Liver (tissue), 9 donors: Measurements from ENCODE around the gene SLC8A3. TPM values are rescaled to one million over a fixed set of nuclear protein-coding genes. Genes with fewer than 3 reads are reported as not detected.

Experiments used
- DNase-seq: peaks from one replicate; pipeline ENCODE4 v3.0.0-alpha.2; 2017; ENCODE audit warnings: low spot score
- H3K27ac ChIP-seq, 2 donors: one replicate each; pipeline ENCODE4 v1.7.0; 2013; ENCODE audit warnings: inconsistent platforms in 2 of 2, low read length in 2 of 2, control low read depth in 1 of 2, low read depth in 1 of 2, mild to moderate bottlenecking in 1 of 2
- H3K27me3 ChIP-seq, 4 donors: one replicate each; pipeline versions ENCODE4 v1.6.1 to v1.7.0; 2013; ENCODE audit warnings: low read length in 3 of 4, inconsistent platforms in 1 of 4, mild to moderate bottlenecking in 1 of 4, moderate library complexity in 1 of 4; ENCODE audit not compliant: control insufficient read depth in 4 of 4, insufficient read depth in 4 of 4
- H3K36me3 ChIP-seq, 4 donors: one replicate each; pipeline versions ENCODE4 v1.6.1 to v1.7.0; 2013; ENCODE audit warnings: low read length in 3 of 4, mild to moderate bottlenecking in 3 of 4, low read depth in 1 of 4, moderate library complexity in 1 of 4; ENCODE audit not compliant: control insufficient read depth in 4 of 4, insufficient read depth in 3 of 4
- H3K4me1 ChIP-seq, 4 donors: one replicate each; pipeline versions ENCODE4 v1.6.1 to v1.7.0; 2013; ENCODE audit warnings: low read length in 3 of 4, mild to moderate bottlenecking in 3 of 4, moderate library complexity in 1 of 4; ENCODE audit not compliant: control insufficient read depth in 4 of 4, insufficient read depth in 4 of 4
- H3K4me3 ChIP-seq, 3 donors: one replicate each; pipeline versions ENCODE4 v1.6.1 to v1.7.0; 2013; ENCODE audit warnings: low read length in 3 of 3, control low read depth in 1 of 3, low read depth in 1 of 3, mild to moderate bottlenecking in 1 of 3
- H3K9ac ChIP-seq, 2 donors: one replicate each; pipeline ENCODE4 v1.7.0; 2013; ENCODE audit warnings: low read length in 2 of 2, mild to moderate bottlenecking in 2 of 2, moderate library complexity in 2 of 2, control low read depth in 1 of 2, low read depth in 1 of 2
- H3K9me3 ChIP-seq, 4 donors: one replicate each; pipeline versions ENCODE4 v1.6.1 to v1.7.0; 2013; ENCODE audit warnings: low read length in 3 of 4; ENCODE audit not compliant: control insufficient read depth in 4 of 4
- EGR1 ChIP-seq, 2 donors: IDR thresholded peaks; 2 replicates each; pipeline ENCODE4 v1.6.1; 2016 to 2018; ENCODE audit warnings: antibody characterized with exemption in 2 of 2, low read depth in 2 of 2
- FOXA1 ChIP-seq: IDR thresholded peaks from 2 replicates; pipeline ENCODE4 v1.6.1; 2016; ENCODE audit warnings: antibody characterized with exemption
- HNF4G ChIP-seq: IDR thresholded peaks from 2 replicates; pipeline ENCODE4 v1.6.1; 2016; ENCODE audit warnings: antibody characterized with exemption
- NR2F2 ChIP-seq: IDR thresholded peaks from 2 replicates; pipeline ENCODE4 v1.6.1; 2016; ENCODE audit warnings: antibody characterized with exemption
- RAD21 ChIP-seq, 2 donors: IDR thresholded peaks; 2 replicates each; pipeline ENCODE4 v1.6.1; 2016; ENCODE audit warnings: antibody characterized with exemption in 2 of 2, mild to moderate bottlenecking in 2 of 2
- RXRA ChIP-seq, 2 donors: IDR thresholded peaks; 2 replicates each; pipeline ENCODE4 v1.6.1; 2017 to 2018; ENCODE audit warnings: antibody characterized with exemption in 2 of 2, mild to moderate bottlenecking in 1 of 2
- TAF1 ChIP-seq: conservative IDR thresholded peaks from 2 replicates; pipeline ENCODE4 v1.6.1; 2016; ENCODE audit warnings: antibody characterized with exemption, mild to moderate bottlenecking
- YY1 ChIP-seq: IDR thresholded peaks from 2 replicates; pipeline ENCODE4 v1.6.1; 2016; ENCODE audit warnings: antibody characterized with exemption, mild to moderate bottlenecking
- WGBS: extraction: QIAGEN DNeasy Blood & Tissue Kit; methylation state at CpG from one replicate; pipeline ENCODE4 v1.1.7; 2013; 5-methylcytosine and 5-hydroxymethylcytosine counted together
- polyA plus RNA-seq, 2 donors: library from polyadenylated mRNA; stranded (reverse) in 1 of 2; unstranded in 1 of 2; fragments of 200-250 nt in 1 of 2; fragments of >200 nt in 1 of 2; fragmentation: Nextera tagmentation in 1 of 2; extraction: Ambion mirVana in 1 of 2; gene quantifications; one replicate each; pipeline versions ENCODE4 v1.2.1 to v1.2.3, GENCODE V29; 2013 to 2015
- total RNA-seq, 2 donors: library from RNA; depleted of rRNA; stranded (reverse); fragments of >200 nt; gene quantifications; one replicate each; pipeline ENCODE4 v1.2.3, GENCODE V29; 2014
- TF ChIP-seq, protein P1 (sequence below): IDR thresholded peaks from 2 replicates; pipeline ENCODE4 v1.6.1; 2016; ENCODE audit warnings: antibody characterized with exemption, mild to moderate bottlenecking
- TF ChIP-seq, protein P2 (sequence below): IDR thresholded peaks from 2 replicates; pipeline ENCODE4 v1.6.1; 2016; ENCODE audit warnings: antibody characterized with exemption
- donor health status: healthy.
- donor health status: healthy.
- donor health status: healthy.
- donor health status: healthy.
- donor health status: healthy.

SLC8A3 gene
- total and polyA plus RNA-seq, 4 donors: 0.05 to 0.56 (median 0.10) TPM; not detected in 1

DNA sequence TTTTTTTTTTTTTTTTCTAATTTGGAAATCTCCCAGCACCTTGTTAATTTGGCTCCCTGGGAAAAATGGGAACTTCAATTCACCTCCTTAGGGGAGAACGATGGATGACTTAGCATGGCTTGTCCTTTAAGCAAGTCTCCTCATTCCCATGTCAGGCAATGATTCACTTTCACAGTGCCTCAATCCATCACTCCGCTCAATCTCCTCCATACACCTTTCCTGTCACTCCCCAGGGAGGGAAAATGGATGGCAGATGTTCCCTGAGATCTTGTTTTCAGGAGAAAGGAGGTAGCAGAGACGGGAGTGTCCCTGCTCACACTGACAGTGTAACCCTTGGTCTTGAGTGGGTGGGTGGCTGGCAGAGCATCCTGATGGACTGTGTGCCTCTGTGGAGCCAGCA lies 51.0 kb downstream of the SLC8A3 start:
- no peak overlapping the region for H3K4me3 ChIP-seq
- H3K27me3 ChIP-seq: peaks cover 0 to 3% (median 0%) of the 10 kb centered on the region in 4 donors
- DNase-seq: no peak
- 73% methylated on average over 3 of the region's 3 CpGs for WGBS
- H3K27ac ChIP-seq: no peak overlapping the region
- TF ChIP-seq RXRA (IDR thresholded peaks at IDR 0.05): no peak
- no peaks in the 10 kb centered on the region for H3K4me1 ChIP-seq
- H3K9me3 ChIP-seq: no peaks in the 10 kb centered on the region
- no peaks in the 10 kb centered on the region for H3K36me3 ChIP-seq
- H3K9ac ChIP-seq: no peak overlapping the region

DNA sequence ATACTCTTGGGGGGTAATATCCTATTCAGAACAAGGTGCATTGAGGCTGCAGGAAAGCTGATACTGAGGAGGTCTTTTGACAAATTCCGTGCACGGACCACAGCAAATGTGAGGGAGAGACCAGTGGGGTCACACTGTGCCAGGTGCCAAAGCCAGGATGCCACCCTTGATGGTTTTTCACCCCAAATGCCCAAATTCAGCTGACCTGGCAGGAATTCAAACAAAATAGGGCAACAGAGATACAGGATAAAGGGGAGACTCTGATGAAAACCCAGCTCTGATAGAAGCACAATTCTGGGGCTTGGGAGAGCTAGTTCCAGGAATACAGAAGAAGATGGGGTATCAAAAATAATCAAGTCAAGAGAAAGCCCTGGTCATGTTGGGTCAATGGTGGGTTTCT lies 55.3 kb downstream of the SLC8A3 start:
- peaks cover 0 to 3% (median 0%) of the 10 kb centered on the region in 4 donors for H3K27me3 ChIP-seq
- no peak overlapping the region for H3K4me3 ChIP-seq
- H3K4me1 ChIP-seq: no peaks in the 10 kb centered on the region
- H3K9ac ChIP-seq: no peak overlapping the region
- no peak for DNase-seq
- H3K36me3 ChIP-seq: no peaks in the 10 kb centered on the region
- 79% methylated on average over 2 of the region's 2 CpGs for WGBS
- no peak overlapping the region for H3K27ac ChIP-seq
- H3K9me3 ChIP-seq: no peaks in the 10 kb centered on the region
- no peak for TF ChIP-seq RAD21 (IDR thresholded peaks at IDR 0.05)
- TF ChIP-seq HNF4G: no peak
- TF ChIP-seq, protein P1, sequence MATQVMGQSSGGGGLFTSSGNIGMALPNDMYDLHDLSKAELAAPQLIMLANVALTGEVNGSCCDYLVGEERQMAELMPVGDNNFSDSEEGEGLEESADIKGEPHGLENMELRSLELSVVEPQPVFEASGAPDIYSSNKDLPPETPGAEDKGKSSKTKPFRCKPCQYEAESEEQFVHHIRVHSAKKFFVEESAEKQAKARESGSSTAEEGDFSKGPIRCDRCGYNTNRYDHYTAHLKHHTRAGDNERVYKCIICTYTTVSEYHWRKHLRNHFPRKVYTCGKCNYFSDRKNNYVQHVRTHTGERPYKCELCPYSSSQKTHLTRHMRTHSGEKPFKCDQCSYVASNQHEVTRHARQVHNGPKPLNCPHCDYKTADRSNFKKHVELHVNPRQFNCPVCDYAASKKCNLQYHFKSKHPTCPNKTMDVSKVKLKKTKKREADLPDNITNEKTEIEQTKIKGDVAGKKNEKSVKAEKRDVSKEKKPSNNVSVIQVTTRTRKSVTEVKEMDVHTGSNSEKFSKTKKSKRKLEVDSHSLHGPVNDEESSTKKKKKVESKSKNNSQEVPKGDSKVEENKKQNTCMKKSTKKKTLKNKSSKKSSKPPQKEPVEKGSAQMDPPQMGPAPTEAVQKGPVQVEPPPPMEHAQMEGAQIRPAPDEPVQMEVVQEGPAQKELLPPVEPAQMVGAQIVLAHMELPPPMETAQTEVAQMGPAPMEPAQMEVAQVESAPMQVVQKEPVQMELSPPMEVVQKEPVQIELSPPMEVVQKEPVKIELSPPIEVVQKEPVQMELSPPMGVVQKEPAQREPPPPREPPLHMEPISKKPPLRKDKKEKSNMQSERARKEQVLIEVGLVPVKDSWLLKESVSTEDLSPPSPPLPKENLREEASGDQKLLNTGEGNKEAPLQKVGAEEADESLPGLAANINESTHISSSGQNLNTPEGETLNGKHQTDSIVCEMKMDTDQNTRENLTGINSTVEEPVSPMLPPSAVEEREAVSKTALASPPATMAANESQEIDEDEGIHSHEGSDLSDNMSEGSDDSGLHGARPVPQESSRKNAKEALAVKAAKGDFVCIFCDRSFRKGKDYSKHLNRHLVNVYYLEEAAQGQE: no peak
- TF ChIP-seq TAF1: no peak
- no peak for TF ChIP-seq EGR1 (IDR thresholded peaks at IDR 0.05; ENCODE audit: low read depth in 2 of 2)
- no peak for TF ChIP-seq FOXA1

DNA sequence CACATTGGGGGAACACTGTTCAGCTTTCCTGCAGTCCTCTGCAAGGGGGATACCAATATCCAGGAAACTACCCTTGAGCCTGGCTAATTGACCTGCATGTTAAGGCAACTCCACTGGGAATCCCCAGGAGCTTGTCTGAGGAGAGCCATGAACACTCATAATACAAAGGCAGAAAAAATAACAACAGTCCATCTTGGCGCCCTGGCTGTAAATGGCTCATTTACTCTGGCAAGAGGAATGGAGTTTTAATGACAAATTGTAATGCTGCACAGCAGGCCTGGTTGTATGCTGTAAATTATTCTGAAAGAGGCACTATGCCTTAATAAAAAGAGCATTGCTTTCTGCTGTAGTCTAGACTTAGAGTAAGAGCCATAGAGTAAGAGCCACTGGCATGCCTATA lies 58.3 kb downstream of the SLC8A3 start:
- no peak overlapping the region for H3K9ac ChIP-seq
- TF ChIP-seq, protein P2, sequence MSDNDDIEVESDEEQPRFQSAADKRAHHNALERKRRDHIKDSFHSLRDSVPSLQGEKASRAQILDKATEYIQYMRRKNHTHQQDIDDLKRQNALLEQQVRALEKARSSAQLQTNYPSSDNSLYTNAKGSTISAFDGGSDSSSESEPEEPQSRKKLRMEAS: no peak
- H3K36me3 ChIP-seq: no peaks in the 10 kb centered on the region
- no peaks in the 10 kb centered on the region for H3K9me3 ChIP-seq
- H3K4me1 ChIP-seq: no peaks in the 10 kb centered on the region
- DNase-seq: no peak
- 93% methylated on average over 1 of the region's 1 CpG for WGBS
- no peak overlapping the region for H3K27ac ChIP-seq
- peaks cover 0 to 3% (median 0%) of the 10 kb centered on the region in 4 donors for H3K27me3 ChIP-seq
- no peak overlapping the region for H3K4me3 ChIP-seq

DNA sequence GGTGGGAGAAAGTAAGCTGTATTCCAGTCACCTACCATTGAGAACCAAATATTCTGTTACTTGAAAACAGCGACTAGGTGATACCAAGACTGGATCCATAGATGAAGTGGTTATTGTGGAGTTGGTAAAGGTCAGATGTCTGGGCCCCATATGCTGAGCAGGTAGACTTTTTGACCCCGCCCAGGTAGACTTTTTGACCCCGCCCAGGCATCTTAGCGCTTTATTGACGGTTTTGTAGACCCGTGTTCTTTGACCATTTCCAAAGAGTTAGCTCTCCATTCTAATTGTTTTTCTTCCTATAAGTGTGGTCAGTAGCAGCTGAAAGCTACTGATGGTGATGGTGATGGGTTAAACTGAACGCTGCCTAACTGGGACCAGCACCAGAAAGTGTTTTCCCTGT lies 61.6 kb downstream of the SLC8A3 start:
- WGBS: 85% methylated on average over 7 of the region's 7 CpGs
- Histone ChIP-seq H3K4me1 (no peaks in the 10 kb centered on the region), H3K27me3 (no peaks in the 10 kb centered on the region), H3K9me3 (no peaks in the 10 kb centered on the region), H3K27ac (no peak overlapping the region), H3K4me3 (no peak overlapping the region), H3K36me3 (no peaks in the 10 kb centered on the region), H3K9ac (no peak overlapping the region)
- TF ChIP-seq, protein P1: no peak
- TF ChIP-seq NR2F2 (no peak), YY1 (no peak), RAD21 (IDR thresholded peaks at IDR 0.05) (no peak)
- DNase-seq: no peak
